ENCODE measurements around the gene MBNL2.
"Not testable (repeated sequence)": the region's sequence is repeated elsewhere in the genome, so short reads cannot be mapped to it uniquely, and the experiment has no call there.

Gene MBNL2

DNA sequence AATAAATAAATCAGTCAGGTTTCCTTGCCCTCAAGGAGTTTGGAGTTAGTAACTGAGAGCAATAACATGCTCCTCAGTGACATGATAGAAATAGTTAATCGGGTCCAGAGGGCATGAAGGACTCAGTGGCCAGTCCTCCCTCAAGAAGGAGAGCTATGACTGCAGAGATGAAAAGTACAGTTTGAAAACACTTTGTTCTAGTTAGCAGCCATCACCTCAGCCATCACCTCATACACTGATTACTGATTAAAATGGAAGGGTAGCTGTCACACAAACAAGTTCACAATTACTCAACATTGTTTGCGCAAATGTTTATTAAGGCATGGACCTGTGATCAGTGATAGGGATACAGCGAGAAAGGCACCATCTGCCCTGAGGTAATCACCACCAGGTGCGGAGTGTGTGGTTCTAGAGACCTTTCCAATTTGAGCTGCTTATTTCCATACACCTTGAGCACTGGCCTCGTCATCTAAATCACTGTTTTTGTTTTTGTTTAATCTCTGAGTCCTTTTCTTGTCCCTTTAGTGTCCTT is 126.5 kb downstream of the MBNL2 start:
- DNase-seq (ENCODE audit: low read depth), result no peak

DNA sequence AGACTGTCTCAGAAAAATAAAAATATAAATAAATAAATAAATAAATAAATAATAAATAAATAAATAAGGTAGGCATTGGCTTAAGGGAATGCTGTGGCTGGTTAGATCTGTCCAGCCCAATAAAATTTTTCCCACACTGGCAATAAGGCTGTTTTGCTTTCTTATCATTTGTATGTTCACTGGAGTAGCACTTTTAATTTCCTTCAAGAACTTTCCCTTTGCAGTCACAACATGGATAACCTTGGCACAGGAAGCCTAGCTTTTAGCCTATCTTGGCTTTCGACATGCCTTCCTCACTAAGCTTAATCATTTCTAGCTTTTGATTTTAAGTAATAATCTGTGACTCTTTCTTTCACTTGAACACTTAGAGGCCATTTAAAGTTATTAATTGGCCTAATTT is 129.9 kb downstream of the MBNL2 start:
- not testable (repeated sequence) for DNase-seq (ENCODE audit: low read depth)

DNA sequence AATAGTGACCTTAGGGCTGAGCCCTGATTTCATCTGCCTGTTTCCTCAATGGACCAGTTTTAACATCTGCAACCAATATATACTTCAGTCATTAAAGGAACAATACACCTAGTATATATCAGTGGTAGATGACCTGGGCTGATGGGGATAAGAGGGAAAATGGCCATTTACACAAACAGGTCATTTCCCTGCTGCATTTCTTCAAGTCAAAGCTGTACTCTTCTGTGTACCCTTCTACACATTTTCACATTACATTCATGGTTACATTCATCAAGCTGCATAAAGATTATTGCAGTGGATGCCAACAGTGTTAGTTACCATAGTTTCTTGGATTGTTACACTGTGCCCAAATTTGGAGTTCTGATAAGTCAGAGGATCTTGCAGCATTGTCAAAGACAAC is 130.7 kb downstream of the MBNL2 start:
- no peak for DNase-seq (ENCODE audit: low read depth)

DNA sequence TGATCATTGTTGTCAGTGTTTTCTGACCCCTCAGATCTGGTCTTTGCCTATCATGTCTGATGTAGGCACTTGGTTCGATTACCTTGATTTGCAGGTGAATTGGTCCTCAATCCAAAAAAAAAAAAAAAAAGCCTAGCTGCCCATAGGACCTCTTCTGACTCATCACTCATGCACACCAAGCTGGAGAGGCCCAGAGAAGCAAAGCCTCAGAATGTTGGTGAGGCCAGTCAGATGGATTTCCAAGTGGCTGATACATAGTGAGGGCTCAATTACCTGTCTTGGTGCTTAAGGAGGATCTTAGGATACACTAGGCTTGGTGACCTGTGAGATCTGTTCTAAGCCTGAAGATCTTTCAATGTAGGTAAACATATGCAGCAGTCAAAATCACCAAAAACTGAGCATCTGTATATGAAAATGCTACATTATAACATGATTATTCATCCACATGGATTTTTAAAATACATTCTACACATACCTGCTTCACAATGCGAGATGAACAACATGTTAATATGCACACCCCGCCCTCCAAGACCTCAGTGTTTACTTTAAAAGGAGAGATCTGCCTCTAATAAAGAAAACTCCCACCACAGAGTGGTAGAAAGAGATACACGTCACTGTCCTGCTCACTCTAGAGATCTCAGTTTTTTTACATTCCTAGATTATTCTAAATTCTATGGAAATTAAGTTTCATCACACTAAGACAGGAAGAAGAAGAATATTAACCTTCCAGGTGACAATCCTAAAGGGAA is 132.0 kb downstream of the MBNL2 start:
- DNase-seq (ENCODE audit: low read depth), result no peak

DNA sequence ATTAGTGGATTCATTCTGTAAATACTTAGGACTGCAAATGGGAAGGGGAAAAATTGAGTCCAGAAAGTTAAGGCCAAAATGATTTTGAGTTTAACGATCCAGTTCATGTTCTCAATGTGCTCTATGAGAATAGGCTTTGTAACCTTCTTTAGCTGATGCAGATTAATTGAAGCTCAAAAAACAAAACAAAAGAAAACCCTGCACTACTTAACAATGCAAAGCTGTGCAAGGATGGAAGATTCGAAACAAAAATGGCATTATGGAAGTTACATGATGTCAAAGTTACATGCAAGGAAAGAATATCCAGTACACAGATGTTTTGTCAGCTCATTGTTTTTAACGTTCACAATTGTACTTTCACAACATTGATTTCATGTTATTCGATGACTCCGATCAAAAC is 132.7 kb downstream of the MBNL2 start:
- no peak for DNase-seq (ENCODE audit: low read depth)

DNA sequence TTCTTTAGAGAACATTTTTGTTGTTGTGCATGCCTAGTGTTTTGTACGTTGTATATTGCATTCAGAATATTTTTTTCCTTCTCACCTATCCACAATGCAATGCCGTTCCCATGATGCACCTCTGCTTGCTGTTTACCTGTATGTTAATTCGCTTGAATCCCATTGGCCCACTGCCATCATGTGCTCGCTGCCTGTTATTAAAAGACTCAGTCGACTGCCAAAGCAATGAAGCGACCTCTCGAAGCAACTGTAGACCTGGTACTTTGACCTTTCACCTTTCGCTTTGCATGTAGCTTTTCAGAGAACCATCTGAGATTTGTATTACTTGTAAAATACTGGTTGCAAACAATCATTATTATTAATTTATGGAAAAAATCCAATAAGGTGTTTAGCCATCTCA is 134.5 kb downstream of the MBNL2 start:
- no peak for DNase-seq (ENCODE audit: low read depth)

DNA sequence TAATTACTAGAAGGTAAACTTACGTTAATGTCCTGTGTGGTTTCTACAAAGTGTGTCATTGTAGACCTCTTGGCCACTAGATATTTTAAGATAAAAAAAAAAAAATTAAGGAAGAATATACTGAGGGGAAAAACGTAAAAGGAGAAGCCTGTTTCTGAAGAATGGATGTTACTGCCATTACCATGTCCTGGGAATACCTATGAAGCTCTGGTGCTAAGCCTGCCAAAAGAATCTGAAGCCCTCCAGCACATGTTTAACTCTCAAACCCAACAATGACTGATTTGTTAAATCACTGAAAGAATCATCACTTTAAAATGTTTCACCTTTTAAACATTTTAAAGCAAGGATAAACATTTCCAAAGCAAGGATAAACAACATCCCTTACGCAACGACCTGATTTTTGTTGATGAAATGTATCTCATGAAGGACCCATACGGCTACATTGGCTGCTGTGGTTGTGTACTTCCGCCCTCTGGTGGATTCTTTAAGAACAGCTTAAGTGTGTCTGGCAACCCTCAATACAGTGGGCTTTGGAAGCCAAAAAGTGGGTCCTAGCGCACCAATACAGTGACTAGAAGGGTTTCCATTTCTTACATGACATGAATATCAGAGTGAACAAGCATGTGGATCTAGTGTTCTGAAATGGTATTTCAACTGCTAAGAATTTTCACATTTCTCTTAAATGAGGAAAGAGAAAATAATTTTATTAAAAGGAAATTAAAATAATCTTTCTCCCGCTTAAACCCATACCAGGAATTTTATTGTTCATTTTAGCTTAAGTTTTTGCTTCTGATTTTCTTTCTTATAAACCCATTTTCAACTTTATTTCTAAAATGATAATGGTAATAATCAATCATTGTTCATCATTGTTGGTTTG is 137.3 kb downstream of the MBNL2 start:
- DNase-seq (ENCODE audit: low read depth), result peak; percentile 6

DNA sequence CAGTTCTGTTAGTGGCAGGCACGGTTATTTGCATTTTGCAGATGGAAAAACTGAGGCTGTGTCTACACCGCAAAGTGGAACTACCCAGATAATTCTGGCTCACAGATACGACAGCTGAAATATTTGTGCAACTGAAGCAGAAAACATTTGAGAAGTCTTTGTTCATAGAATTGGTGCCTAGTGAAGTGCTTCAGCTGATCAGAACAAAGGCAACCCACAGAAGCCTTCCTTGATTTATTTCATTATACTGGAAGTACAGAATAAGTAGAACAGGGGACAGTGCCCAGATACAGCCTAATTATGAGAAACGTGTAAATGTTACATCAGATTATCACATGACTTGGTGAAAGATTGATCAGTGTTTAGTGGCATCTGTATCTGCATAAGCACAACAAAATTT is 138.5 kb downstream of the MBNL2 start:
- no peak for DNase-seq (ENCODE audit: low read depth)

DNA sequence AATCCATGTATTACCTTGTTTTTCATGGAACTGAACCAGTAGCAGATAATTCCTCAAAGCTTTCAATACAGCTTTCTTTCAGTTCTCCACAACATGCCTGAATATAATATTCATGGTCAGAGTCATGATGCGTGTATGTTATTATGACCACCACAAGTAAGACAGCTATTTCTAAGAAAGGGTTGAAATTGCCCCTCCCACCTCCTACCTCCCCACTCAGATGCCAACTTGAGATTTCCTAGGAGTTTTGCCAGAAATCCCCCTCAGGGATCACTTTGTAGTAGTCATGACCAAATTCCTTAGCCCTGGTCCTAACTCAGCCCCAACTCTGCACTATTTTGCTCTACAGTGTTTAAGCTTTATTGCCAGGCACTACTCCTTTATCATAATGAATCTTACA is 141.9 kb downstream of the MBNL2 start:
- no peak for DNase-seq (ENCODE audit: low read depth)

DNA sequence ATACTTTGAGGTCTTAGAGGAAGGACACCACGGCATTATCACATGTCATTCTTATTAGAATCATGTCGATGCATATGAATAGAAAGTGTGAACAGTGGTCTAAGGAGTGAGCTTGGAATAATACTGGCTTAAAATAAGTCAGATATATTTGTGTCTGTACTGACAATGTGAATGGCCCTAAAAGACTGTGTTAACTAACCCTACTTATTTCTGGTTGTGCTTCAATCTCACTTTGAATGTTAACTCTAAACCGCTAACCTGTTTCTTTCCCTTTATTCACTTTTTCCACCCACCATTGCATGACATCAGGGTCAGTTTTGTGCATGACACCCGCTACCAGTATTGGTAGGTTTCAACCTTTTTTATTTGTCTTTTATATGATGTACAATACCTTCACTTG is 142.7 kb downstream of the MBNL2 start:
- DNase-seq (ENCODE audit: low read depth), result no peak

DNA sequence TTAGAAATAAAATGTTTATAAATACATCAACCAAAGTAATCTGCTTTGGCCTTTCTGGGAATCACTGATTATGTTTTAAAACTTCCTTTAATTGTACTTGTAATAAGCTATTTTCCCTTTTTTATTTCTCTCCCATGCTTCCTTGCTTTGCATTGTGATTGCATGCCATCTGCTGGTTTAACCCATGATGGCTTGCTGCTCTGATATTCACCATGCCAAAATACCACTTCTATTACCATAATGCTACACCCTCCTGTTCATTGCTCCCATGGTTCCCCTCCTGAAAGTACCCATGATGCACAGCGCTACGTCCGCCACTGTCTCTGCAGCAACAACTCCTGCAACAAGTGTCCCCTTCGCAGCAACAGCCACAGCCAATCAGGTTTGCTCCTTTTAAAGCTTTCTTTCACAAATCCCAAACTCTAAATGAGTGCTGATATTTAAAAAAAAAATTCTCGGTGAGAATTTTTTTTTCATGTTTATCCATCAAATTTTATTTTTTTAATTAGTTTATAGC is 144.1 kb downstream of the MBNL2 start:
- DNase-seq (ENCODE audit: low read depth), result no peak

DNA sequence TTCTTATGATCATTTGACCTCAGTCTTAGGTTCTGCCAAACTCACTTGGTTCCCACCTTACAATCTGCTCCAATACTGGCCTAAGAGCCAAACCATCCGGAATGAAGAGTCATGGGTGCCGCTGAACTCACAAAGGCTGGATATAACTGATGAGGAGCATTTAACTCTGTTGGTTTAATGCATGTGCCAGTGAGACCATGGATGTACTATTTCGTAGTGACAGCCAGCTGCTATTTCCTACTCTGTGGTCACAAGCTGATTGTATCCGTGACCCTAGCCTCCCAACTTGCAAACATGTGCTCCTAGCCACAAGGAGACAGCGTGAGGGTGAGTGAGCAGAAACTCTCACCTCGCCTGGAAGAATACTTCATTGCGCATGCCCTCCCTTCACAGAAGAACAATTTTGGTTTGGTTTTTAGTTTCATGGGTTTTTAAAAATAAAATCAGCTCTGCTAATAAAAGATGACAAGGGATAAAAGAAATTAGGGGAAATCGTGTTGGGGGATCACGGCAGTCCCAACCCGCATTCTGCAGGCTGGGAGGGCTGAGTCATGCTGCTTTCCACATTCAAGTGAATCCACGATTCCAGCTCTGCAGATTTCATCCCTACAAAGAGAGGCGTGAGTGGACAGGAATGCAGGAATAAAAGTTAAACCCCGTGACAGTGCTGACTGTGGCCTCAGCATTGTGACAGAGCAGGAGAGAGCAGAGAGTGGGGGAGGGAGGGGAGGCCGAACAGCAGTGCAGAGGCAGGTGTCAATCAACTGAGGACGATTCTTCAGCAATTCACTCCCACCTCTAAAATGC is 145.1 kb downstream of the MBNL2 start:
- DNase-seq (ENCODE audit: low read depth), result no peak

DNA sequence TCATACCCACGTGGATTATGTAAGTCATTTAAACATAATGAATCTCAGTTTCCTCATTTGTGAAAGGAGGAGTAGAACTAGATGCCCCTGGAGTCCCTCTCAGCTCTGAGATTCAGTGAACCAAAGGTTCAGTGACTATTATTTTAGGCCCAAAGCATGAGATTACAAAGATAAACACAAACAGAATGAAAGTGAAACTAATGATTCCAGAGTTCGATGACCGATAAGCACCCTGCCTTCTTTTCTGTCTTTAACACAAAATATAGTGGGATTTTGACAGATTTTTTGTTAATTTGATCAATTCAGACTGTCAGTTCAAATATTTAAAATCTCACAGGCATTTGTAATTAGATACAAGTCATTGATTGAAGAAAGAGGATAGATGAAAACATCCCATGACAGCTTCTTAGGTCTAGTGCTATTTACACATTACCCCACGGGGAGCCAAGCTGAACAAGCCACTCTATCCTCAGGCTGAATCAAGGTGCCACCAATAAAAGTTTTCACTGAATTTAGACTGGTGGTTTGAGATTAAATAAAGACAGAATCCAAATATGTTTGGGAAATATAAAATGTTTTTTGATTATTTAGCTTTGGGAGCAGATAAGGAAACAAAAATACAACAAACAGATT is 147.2 kb downstream of the MBNL2 start:
- no peak for DNase-seq (ENCODE audit: low read depth)

DNA sequence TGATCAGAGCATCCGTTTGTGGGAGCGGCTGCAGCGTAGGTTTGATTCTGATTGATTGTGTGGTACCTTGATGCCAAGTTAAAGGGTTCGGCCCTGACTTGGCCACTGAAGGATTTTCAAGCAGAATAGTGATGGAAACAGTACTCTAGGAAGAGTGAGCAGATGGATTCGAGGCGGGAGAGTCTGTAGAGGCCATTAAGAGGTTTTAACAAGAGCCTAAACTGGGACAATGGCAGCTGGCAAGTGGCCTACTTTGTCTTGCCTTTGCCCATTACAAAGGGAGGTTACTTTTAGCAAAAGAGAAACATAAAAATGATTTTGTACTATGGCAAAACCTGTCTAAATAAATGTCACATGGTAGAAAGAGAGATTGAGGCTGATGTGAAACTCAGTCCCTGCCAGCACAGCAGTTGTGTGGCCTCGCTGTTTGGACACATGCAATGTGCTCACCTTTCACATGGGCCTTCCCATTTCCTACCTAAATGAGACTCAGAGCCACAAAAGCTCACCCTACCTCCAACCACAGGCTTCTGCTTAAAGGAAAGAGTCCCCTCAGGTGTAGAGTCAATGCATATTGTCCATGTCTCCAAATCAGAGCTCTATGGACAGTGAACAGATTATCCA is 149.5 kb downstream of the MBNL2 start:
- no peak for DNase-seq (ENCODE audit: low read depth)

DNA sequence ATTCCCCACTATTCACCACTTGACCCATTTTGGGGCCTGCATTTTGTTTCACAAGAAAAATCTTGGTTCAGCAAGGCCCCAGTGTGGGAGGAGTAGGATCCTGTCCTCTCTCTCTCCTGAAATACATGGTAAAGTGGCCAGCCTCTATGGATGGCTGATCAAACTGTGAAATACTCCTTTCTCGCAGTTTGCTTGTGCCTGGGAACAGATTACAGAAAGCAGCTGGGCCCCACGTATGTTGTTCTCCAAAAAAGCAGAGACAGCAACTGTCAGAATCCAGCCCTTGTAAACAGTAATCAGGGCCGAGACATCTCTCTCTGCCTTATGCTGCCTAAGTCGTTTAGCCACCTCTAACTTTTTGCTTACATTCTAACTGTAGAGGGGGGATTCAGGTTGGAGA is 150.8 kb downstream of the MBNL2 start:
- DNase-seq (ENCODE audit: low read depth), result no peak

DNA sequence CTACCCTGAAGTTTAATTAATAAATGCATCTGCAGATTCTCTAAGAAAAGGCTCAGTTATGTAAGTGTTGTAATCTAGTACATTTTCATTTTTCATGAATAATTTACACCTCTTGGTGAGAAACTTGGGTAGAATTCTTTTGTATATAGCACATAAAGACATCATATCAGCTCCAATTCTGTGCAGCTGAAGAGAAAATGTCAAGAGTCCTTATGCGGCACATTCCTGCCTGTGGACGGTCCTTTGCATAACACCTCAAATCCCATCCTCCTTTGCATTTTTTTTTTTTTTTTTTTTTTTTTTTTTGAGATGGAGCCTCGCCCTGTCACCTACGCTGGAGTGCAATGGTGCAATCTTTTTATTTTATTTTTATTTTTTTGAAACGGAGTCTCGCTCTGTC is 151.7 kb downstream of the MBNL2 start:
- DNase-seq (ENCODE audit: low read depth), result no peak

DNA sequence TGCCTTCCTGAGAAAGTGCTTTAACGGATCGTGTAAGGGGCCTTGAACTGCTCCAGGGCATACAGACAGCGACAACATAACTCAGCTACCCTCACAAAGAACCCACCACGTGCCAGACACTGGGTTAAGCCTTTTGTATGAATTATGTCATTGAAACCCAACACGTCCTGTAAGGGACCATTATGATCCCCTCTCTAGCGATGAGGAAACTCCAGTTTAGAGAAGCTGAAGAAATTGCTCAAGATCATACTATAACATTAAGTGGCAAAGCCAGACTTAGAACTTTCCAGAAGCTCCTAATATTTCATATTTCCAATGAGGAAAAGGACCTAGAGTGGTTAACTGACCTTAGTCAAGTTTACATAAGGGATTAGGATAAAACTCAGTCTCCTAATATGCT is 154.8 kb downstream of the MBNL2 start:
- no peak for DNase-seq (ENCODE audit: low read depth)

DNA sequence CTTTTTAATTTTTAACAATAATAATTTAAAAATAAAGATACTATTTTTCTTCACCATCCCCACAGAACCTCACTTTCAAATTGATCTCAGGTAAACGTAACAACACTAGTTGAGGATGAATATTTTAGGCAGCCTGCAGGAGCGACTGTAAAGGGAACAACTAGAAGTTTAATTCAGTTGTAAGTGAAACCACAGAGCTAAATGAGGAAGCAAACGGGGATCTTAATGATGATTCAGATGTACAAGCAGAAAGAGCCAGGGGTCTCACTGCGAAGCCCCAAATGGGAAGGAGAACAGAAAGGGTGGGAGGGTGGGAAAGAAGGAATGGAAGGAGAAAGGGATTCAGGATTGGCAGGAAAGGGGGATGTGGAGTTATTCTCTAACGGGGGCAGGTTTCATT is 157.3 kb downstream of the MBNL2 start:
- DNase-seq (ENCODE audit: low read depth), result no peak

DNA sequence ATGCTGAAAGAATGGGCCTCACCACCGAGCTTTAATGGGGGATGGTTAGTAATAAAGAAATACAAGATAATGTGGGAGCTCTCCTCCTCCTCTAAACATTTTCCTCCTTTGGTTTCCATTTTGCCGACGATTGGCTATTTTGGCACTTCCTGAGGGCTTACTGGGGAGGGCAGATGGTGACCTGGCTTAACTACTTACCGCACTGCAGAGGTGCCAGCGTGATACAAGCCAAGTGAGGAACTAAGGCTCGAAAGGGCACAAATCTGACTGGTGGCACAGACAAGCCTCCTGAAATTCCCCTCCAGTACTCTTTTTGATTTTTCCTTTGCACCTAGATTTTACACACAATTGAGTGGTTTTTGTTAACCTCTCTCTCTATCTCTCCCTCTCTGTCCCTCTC is 158.6 kb downstream of the MBNL2 start:
- no peak for DNase-seq (ENCODE audit: low read depth)

DNA sequence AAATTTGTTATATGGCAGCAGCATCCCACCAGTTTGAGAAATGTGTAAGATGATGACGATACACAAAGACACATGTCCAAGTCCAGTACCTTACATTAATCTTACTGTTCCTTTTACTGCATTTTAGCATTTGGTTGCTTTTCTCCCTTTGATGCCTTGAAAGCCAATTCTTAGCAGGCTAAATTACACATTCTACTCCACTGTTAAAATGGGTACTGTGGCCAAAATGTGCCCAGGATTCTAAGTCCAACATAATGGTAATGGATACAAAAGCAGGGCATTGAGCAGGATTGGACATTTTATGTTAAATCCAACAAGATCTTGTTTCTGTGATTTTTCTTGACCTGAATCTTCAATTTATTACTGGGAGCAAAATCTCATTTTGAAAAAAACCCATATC is 159.1 kb downstream of the MBNL2 start:
- no peak for DNase-seq (ENCODE audit: low read depth)

DNA sequence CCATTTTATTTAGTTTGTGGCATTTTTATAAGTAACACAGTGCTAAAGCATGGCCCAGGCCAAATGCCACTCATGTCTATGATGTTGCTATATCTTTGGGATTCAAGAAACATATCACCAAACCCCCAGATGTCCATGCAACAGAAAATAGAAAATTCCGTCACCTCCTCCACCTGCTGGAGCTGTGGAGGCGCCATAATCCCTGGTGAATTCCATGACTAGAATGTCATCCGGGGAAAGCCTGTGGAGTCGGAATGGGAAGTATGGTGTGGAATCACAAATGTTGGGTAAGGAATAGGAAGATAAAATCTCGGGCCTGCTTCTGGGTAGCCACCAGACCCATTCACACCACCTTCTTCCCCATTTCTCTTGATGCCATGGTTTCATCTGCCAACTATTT is 160.1 kb downstream of the MBNL2 start:
- DNase-seq (ENCODE audit: low read depth), result no peak
